ENCODE data around the gene NHLRC4.
"Not testable (repeated sequence)": the region's sequence is repeated elsewhere in the genome, so short reads cannot be mapped to it uniquely, and the experiment has no call there.

DNA sequence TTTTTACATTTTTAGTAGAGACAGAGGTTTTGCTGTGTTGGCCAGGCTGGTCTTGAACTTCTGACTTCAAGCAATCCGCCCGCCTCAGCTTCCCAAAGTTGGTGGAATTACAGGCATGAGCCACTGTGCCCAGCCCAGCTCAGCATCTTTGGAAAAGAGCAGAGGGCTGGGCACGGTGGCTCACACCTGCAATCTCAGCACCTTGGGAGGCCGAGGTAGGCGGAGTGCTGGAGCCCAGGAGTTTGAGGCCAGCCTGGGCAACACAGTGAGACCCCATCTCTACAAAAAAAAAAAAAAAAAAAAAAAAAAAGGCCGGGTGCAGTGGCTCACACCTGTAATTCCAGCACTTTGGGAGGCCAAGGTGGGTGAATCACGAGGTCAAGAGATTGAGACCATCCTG lies 30.9 kb downstream of the NHLRC4 start:
- TF ChIP-seq GABPA (IDR thresholded peaks at IDR 0.05; ENCODE audit: low read depth); CTCF (IDR thresholded peaks at IDR 0.05; ENCODE audit: insufficient read depth, low read length): not testable (repeated sequence)
